ENCODE results near the gene HTRA3. TPM values are rescaled to one million over a fixed set of nuclear protein-coding genes. Genes with fewer than 3 reads are reported as not detected.

The HTRA3 gene
- total RNA-seq, 2 experiments from 2014 or later = not detected

DNA sequence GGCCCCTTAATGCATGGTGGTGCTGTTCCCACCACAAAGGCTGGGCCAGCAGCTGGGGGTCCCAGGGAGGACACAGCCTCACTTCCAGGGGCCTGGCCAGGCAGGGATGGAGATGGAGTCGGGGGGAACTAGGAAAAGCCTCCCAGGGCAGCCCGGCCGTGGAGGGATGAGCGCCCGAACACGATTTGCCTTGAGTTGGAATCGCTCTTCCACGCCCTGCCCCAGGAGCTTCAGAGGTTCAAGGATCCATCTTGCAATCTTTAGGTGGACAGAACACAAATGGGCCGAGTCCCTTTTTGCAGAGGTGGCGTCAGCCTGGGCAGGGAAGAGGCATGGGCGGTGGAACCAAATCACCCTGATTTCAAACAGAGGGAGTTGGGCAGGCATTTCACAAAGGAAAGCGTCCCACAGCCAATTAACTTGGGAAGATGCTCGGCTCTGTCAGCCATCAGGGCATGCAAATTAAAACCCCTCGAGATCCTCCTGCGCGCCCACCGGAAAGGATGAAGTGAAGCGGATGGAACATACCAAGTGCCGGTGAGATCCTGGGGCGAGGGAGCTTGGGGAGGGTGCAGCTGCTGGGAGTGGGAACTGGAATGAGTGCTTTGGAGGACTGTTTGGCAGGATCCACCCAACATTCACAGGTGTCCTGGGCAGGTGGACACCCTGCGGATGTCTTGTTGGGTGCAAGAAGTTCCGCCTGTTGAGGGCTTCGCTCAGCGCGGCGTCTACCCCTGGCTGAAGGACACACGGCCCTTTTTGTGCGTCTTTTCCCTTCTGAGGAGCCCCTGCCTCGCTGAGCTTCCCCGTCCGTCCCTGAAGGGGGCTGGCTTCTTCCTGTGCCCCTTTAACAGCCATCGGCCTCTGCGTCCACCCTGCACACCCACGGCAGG, 75.7 kb downstream of the HTRA3 start:
- Histone ChIP-seq H3K27ac (ENCODE audit: low read depth in 1 of 2, low read length in 2 of 2) (no peak overlapping the region), H3K4me1 (ENCODE audit: insufficient read depth, low read length) (no peaks in the 10 kb centered on the region), H3K27me3 (ENCODE audit: control insufficient read depth in 1 of 2, insufficient read depth in 2 of 2, low read length in 2 of 2) (peaks cover 0 to 4% of the 10 kb centered on the region in 2 experiments), H3K9me3 (ENCODE audit: control insufficient read depth in 1 of 2, insufficient read depth in 1 of 2, low read length in 2 of 2) (no peaks in the 10 kb centered on the region), H3K36me3 (ENCODE audit: insufficient read depth, low read length) (no peaks in the 10 kb centered on the region), H3K4me3 (ENCODE audit: low read length) (no peak overlapping the region)
- Mint-ChIP-seq H3K4me1 (ENCODE audit: low read depth) (no peaks in the 10 kb centered on the region), H3K9me3 (no peaks in the 10 kb centered on the region), H3K27ac (no peak overlapping the region), H3K36me3 (ENCODE audit: low read depth) (no peaks in the 10 kb centered on the region), H3K4me3 (no peak overlapping the region), H3K27me3 (peaks cover 5% of the 10 kb centered on the region)
- POLR2A ChIA-PET = no interaction called here
- TF ChIP-seq, protein P1, sequence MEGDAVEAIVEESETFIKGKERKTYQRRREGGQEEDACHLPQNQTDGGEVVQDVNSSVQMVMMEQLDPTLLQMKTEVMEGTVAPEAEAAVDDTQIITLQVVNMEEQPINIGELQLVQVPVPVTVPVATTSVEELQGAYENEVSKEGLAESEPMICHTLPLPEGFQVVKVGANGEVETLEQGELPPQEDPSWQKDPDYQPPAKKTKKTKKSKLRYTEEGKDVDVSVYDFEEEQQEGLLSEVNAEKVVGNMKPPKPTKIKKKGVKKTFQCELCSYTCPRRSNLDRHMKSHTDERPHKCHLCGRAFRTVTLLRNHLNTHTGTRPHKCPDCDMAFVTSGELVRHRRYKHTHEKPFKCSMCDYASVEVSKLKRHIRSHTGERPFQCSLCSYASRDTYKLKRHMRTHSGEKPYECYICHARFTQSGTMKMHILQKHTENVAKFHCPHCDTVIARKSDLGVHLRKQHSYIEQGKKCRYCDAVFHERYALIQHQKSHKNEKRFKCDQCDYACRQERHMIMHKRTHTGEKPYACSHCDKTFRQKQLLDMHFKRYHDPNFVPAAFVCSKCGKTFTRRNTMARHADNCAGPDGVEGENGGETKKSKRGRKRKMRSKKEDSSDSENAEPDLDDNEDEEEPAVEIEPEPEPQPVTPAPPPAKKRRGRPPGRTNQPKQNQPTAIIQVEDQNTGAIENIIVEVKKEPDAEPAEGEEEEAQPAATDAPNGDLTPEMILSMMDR (IDR thresholded peaks at IDR 0.05) = no peak
- DNase-seq = peak in 1 of 14 experiments; percentile 27
- intact Hi-C loops (cut with DNase I, micrococcal nuclease) = no loop called here
- no peak for ATAC-seq (ENCODE audit: poor library complexity)
- CTCF ChIA-PET = interaction anchor here (0.5 kb wide), 1 partner anchor 57 kb away, joined by 3 read pairs; no protein-coding TSS in a partner anchor

DNA sequence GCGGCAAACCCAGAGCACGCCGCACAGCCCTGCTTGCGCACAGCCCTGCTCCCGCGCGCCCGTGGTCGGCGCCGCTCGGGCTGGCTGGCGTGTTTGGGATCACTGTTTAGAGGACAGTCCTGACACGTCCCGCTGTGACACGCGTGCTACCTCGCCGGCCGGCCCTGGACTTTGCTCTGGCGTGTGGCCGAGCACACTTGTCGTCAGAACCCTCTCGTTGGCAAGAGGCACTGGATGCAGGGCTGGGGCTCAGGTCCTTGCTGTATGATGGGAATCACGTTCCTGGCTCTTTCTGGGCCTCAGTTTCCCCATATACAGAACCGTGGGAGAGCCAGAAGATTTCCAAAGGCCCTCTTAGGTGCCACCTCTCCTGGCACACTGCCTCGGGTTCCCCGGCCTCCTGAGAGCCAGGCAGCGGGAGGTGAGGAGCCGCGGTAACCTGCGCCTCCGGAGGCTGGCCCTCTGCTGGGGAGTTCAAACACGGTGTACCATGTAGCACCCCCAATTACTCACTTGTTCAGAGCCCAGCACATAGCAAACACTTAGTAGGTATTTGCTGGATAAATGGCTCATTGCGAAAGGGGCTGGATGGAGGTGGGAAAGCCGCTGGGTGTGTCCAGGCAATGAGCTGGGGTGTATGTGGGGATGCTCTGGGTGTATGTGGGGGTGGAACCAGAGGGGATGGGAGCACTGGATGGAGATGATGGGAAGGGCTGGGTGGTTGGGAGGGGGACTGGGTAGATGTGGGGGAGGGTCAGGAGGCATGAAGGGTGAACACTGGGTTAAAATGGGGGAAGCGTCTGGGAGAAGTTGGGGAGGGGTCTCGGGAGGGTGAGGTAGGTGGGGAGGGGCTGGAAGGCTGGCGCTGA, 76.6 kb downstream of the HTRA3 start:
- CTCF ChIA-PET = no interaction called here
- intact Hi-C loops (cut with DNase I, micrococcal nuclease) = no loop called here

More for the DNA sequence above, 76.6 kb downstream of the HTRA3 start:
- peak in 1 of 14 experiments; percentile 25 for DNase-seq
- no peaks in the 10 kb centered on the region for H3K9me3 Mint-ChIP-seq
- no peak for ATAC-seq (ENCODE audit: poor library complexity)
- Histone ChIP-seq H3K27ac (ENCODE audit: low read depth in 1 of 2, low read length in 2 of 2) (no peak overlapping the region), H3K4me3 (ENCODE audit: low read length) (no peak overlapping the region), H3K36me3 (ENCODE audit: insufficient read depth, low read length) (no peaks in the 10 kb centered on the region), H3K9me3 (ENCODE audit: control insufficient read depth in 1 of 2, insufficient read depth in 1 of 2, low read length in 2 of 2) (no peaks in the 10 kb centered on the region), H3K27me3 (ENCODE audit: control insufficient read depth in 1 of 2, insufficient read depth in 2 of 2, low read length in 2 of 2) (peaks cover 0 to 4% of the 10 kb centered on the region in 2 experiments), H3K4me1 (ENCODE audit: insufficient read depth, low read length) (no peaks in the 10 kb centered on the region)
- no peak overlapping the region for H3K4me3 Mint-ChIP-seq
- TF ChIP-seq, protein P1 (IDR thresholded peaks at IDR 0.05) = no peak
- H3K36me3 Mint-ChIP-seq (ENCODE audit: low read depth) = no peaks in the 10 kb centered on the region
- POLR2A ChIA-PET = no interaction called here
- no peak overlapping the region for H3K27ac Mint-ChIP-seq
- H3K27me3 Mint-ChIP-seq = peaks cover 5% of the 10 kb centered on the region
- H3K4me1 Mint-ChIP-seq (ENCODE audit: low read depth) = no peaks in the 10 kb centered on the region
